ENCODE measurements around the gene JAG2.

DNA sequence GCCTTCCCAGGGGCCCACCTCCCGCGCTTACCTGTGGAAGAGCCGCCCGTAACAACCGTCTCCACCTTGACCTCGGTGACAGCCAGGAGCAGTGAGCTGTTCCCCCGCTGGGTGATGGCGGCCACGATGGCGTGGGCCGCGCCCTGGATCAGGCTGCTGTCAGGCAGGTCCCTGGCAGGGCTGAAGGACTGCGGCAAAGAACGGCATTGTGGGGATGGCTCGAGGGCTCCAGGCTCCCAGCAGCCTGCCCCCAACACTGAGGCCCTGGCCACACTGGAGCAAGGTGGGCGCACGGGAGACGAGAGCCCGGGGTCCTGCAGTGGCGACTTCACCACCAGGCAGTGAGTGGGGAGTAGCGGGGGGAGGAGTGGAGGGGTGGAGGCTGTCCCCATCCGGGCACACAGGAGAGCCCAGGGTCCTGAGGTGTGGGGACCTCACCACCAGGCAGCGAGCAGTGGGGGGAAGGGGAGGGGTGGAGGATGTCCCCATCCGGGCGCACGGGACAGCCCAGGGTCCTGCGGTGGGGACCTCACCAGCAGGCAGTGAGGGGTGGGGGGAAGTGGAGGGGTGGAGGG lies 25.0 kb downstream of the JAG2 start:
- no peak for TF ChIP-seq ZNF274 (IDR thresholded peaks at IDR 0.05; ENCODE audit: low read depth, low read length)
- no peak for TF ChIP-seq YY1 (IDR thresholded peaks at IDR 0.05; ENCODE audit: insufficient read depth, insufficient read length)
